ENCODE data around the gene ZIM2.

- TF ChIP-seq CTCF (tag by site-specific recombination; IDR thresholded peaks at IDR 0.05) (no peak), ZBTB20 (tag by site-specific recombination; IDR thresholded peaks at IDR 0.05) (no peak), ZFP41 (tag by site-specific recombination; IDR thresholded peaks at IDR 0.05; ENCODE audit: borderline replicate concordance) (no peak), PATZ1 (tag by site-specific recombination; IDR thresholded peaks at IDR 0.05) (no peak), ZNF2 (tag by site-specific recombination; IDR thresholded peaks at IDR 0.05) (no peak), ZNF121 (tag by site-specific recombination; IDR thresholded peaks at IDR 0.05) (no peak), YY1 (tag by site-specific recombination; IDR thresholded peaks at IDR 0.05) (no peak), MEIS1 (CRISPR knock-in tag; IDR thresholded peaks at IDR 0.05; ENCODE audit: borderline replicate concordance) (no peak), ZBTB7A (tag by site-specific recombination; IDR thresholded peaks at IDR 0.05; ENCODE audit: low read depth) (no peak), ZNF24 (tag by site-specific recombination; IDR thresholded peaks at IDR 0.05) (no peak)
These were observed 3.0 kb downstream of the ZIM2 start for GRCh38 chr19:56837492-56838023.
